HuH-7.5 (cell line): Measurements from ENCODE around the gene AP1AR.
"Not testable (repeated sequence)": the region's sequence is repeated elsewhere in the genome, so short reads cannot be mapped to it uniquely, and the experiment has no call there.

Source experiments
- DNase-seq: peaks from one replicate; pipeline ENCODE4 v3.0.0; 2011; ENCODE audit warnings: low spot score

The AP1AR gene

DNA sequence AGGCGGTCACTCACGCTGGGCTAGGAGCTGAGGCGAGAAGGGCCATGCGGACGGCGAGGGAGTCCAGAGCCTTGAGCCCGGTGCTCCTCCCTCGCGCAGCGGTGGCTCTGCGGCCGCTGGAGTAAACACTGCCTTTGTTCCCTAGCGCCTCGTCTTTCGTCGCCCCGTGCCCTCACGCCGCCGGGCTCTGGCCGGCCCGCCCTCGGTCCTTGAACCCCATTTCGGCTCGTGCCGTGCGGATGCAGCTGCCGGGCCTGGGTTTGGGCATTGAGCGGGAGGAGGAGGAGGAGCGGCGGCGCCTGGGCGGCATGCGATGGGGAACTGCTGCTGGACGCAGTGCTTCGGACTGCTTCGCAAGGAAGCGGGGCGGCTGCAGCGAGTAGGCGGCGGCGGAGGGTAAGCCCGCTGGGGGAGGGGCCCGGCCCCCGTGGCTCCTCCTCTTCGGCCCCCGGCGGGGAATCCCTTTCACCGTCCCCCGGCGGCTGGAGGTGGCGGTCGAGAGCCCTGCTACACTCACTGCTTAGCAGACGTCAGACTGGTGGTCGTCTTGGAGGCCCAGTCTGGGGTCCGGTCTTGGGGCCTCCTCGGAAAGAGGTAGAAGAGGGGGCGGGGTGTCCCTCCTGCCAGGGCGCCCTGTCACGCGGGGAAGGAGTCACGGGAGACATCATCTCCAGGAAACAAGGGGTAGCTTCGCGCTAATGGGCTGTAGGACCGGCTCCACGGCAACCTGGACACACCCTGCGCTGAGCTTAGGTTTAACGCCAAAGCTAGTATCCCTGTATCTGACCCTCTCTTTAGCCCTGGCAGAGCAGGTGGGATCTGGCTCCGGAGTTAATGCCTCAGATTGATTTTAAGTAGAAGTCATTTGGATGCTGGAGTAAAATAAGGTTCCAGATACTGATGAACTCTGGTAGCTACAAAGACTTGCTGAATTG, at the start of gene AP1AR:
AP1AR (plus strand) TSS at position 9 of the 935 bp plus-strand sequence; CDS start at position 314, 305 bp downstream.
- DNase-seq: peak; percentile 71

GRCh38 chr4:112182604-112183003, 49.0 kb upstream of the AP1AR start:
- DNase-seq: no peak

GRCh38 chr4:112183252-112183651, 48.3 kb upstream of the AP1AR start:
- DNase-seq: no peak

- no peak for DNase-seq
These were observed 47.1 kb upstream of the AP1AR start for GRCh38 chr4:112184438-112184837.

DNA sequence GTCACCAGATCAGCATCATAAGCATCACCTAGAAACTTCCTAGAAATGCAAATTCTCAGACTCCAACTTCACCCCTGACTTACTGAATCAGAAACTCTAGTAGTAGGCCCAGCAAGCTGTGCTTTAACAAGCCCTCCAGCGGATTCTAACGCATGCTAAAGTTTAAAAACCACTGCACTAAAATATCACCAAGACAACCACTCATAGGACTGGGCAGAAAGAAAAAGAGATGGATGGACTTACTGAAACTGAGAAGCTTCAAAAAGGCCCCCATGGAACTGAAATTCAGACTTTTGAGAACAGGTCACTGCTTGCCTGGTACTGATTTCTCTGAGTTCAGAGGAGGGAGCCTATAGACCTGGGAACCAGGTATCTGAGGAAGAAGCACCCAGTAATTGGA, 46.3 kb upstream of the AP1AR start:
- no peak for DNase-seq

DNA sequence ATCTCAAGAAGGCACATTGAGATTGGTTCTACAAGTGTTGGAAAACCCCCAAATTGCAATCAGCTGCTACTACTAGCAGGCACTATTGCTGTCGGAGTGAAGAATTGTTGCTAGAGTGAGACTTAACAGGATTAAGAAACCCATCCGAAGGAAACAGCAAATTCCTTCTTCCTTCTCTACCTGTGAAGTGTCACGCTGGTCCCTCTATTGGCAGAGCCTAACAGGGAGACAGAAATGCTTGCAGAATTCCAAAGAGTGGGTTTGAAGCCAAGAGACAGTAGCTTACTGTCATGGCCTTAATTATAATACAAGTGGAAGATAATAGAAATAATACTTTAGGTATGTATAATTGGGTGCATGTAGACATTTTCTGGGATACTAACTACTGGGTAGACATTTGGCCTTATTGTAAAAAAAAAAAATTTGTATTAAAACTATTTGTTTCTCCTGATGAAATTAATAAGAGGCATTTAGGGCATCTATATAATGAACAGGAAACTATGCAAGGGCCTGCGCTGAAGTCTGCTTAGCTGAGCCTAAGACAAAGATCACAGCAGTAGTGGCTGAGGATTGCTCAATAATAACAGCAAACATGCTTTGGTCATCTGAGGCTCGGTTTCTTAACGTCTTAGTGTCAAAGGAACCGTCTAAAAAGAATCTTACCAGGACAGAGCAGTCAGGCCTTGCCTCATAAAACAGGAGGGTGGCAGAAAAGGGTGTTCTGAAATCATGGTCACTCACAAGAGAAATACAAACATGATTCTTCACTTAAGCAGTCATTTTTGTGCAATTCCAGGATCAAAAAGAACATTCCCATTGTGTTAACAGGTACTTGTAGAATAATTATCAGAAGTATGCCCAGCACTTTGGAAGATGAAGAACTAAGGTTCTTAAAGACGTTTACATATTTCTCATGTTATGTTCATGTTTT, 45.6 kb upstream of the AP1AR start:
- DNase-seq: no peak

DNA sequence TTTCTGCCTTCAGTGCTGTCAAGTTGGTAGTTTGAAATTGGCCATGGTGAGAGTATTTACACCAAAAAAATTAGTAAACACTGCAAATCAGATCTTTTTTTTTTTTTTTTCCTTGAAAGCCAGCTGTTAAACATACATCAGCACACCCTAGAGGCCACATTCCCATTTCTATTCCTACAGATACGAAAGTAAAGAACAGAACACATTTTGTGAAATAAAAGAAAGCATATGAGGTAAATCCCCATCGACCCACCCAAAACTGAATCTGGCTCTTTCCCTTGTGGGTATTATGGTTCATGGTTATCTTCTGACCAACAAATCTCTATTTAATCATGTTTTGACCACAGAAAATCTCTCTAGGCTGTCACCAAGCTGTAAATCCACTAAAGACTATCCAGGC, 41.8 kb upstream of the AP1AR start:
- no peak for DNase-seq

DNA sequence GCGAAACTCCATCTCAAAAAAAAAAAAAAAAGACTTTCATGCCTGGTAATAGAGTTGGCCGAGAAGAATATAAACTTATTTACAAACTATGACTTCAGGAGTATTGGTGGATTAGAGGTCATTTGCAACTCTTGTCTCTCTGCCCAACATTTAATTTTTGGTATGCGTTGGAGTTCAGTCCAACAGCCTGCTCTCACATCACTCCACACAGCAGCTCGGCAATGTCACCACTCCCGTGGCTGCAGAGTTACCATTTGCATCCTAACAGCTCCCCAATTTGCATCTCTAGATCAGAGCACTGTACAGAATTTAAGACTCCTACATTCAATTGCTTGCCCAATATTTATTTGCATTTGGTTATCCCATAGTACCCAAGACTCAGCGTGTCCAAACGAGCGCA, 40.9 kb upstream of the AP1AR start:
- no peak for DNase-seq

GRCh38 chr4:112196461-112196860, 35.1 kb upstream of the AP1AR start:
- DNase-seq: no peak

DNA sequence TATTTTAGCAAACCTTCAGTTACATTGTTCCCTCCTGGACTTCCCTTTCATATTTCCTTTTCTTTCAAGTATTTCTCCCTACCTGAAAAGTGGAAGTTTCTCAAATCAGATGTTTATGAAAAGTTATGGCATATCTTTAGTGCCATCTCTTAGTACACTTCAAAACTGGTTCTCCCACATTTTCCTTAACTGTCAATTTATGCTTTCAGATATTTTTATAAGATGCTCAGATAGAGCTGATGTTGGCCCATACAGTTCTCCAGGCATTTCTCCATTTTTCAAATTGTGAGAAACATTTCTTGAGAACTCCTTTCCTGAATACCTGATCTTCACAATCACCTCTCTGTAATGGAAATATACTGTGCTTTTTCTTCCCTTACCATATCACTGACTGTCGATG, 32.5 kb upstream of the AP1AR start:
- DNase-seq: no peak

DNA sequence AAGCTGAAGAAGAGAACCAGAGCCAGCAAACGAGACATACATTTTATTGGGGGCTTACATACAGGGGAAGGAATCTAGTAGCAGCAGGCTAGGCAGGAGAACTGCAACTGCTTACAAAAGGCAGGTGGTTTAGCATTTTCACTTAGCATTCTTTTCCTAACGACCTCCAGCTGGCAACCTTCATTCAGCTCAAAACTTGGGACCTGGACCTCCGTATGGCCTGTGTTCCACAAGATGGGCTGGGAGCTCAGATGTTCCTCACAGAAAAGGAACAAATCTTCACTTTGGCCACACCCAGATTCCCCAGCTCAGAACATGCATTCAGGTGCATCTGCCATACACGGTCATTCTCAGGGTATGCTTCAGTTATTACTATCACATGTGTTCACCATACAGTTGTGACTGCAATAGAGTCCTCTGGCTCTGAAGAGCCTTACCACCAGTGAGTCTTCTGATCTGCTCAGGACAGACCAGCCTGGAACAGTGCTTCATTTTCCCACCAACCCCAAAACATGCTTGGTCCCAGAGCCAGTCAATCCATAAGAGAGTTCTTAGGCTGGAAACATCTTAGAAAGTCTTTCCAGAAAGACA, 29.6 kb upstream of the AP1AR start:
- no peak for DNase-seq

GRCh38 chr4:112203593-112203992, 28.0 kb upstream of the AP1AR start:
- no peak for DNase-seq

- DNase-seq: no peak
These were observed 25.2 kb upstream of the AP1AR start for GRCh38 chr4:112206431-112206830.

DNA sequence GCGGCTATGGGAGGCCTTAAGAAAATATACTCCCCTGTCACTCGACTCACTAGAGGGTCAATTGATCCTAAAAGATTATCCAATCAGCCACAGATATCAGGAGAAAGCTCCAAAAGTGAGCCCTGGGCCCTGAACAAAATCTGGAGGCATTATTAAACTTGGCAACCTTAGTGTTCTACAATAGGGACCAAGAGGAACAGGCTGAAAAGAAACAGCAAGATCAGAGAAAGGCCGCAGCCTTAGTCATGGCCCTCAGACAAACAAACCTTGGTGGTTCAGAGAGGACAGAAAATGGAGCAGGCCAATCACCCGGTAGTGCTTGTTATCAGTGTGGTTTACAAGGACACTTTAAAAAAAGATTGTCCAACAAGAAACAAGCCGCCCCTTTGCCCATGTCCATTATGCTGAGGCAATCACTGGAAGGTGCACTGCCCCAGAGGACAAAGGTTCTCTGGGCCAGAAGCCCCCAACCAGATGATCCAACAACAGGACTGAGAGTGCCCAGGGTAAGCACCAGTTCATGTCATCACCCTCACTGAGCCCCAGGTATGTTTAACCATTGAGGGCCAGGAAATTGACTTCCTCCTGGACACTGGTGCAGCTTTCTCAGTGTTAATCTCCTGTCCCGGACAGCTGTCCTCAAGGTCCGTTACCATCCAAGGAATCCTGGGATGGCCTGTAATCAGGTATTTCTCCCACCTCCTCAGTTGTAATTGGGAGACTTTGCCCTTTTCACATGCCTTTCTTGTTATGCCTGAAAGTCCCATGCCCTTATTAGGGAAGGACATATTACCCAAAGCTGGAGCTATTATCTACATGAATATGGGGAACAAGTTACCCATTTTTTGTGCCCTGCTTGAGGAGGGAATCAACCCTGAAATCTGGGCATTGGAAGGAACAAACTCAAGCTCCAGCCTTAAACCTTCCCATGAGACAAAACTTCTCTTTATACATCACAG, 23.2 kb upstream of the AP1AR start:
- not testable (repeated sequence) for DNase-seq

DNA sequence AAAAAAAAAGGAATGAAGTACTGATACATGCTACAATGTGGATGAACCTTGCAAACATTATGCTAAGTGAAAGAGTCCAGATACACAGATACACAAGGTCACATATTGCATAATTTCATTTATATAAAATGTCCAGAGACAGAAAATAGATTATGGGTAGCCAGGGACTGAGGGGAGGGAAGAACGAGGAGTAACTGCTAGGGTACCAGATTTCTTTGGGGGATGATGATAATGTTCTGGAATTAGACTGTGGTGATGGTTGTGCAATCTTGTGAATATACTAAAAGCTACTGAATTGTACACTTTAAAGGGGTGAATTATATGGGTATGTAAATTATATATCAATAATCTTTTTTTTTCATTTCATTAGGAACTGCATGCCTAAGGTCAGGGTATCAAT, 20.8 kb upstream of the AP1AR start:
- DNase-seq: no peak

- no peak for DNase-seq
These were observed 18.5 kb upstream of the AP1AR start for GRCh38 chr4:112213091-112213490.

DNA sequence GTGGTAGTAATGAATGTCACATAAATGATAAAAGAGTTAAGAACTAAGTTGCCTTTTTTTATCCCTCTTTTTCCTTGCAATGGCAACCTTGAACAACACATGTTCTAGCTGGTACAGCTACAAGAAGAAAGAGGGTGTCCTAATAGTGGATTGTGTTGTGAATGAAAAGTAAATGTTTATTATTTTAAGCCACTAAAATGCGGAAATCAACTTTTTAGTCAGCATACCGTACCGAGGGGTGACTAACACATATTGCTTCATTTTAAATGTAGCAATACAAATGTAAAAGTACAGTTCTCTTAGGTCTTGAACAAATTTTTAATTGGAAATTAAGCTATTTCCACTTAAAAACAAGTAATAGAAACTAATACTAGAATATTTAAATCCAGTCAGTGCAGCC, 17.7 kb upstream of the AP1AR start:
- no peak for DNase-seq

DNA sequence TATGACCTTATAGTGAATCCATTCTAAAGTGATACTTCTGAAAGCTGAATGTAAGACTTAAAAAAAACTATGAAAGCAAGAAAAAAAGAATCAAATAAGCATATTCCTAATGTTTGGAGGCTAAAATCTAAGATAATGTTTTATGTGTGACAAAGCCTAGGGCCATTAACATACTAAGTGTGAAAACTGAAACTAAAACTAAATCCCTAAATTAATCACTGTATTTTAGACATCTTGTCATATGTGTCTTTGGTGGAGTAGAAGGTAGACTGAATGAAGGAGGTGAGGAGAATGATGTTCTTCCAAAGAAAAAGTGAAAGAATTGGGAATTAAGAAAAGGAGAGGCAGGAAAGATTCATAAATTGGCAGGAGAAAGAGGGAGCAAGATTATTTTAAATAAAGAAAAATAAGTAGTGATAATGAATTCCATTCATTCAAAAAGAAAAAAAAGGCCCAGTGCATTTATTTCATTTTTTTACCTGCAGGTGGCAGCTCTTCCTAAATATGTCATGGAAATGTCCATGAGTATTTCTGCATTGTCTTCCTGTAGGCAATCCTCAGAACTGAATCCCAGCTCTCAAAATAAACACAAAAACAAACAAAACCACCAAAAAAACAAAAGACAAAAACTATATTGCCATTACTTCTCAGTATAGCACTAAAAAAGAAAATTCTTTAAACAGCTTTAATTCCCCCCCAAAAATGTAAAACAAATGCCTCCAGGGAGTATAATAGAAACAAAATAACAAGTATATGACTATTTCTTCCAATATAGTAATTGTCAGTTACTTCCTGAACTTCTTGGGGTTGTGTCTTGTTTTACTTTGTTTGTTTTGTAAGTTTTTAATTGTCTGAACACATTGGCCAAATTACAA, 17.0 kb upstream of the AP1AR start:
- DNase-seq: peak; percentile 32

GRCh38 chr4:112219826-112220366, 11.7 kb upstream of the AP1AR start:
- no peak for DNase-seq
